Measurements from ENCODE around the gene LAMP2.

DNA sequence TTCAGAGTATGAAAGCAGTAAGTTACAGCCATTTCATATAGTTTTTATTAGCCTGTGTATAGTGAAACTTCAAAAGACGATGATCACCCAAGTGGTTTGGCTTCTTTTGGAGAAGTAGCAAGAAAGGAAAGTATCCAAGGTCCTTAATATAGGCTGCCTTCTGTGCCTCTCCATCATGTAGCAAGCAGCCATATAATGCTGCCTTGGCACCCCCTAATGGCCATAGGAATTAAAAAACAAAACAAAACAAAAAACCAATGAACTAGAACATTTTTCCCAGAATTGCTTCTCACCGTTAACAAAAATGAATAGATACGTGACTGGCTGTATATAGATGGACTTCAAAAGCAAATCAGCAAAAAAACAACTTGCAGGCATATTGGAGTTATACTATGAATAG lies 18.9 kb downstream of the LAMP2 start:
- TF ChIP-seq, protein P1, sequence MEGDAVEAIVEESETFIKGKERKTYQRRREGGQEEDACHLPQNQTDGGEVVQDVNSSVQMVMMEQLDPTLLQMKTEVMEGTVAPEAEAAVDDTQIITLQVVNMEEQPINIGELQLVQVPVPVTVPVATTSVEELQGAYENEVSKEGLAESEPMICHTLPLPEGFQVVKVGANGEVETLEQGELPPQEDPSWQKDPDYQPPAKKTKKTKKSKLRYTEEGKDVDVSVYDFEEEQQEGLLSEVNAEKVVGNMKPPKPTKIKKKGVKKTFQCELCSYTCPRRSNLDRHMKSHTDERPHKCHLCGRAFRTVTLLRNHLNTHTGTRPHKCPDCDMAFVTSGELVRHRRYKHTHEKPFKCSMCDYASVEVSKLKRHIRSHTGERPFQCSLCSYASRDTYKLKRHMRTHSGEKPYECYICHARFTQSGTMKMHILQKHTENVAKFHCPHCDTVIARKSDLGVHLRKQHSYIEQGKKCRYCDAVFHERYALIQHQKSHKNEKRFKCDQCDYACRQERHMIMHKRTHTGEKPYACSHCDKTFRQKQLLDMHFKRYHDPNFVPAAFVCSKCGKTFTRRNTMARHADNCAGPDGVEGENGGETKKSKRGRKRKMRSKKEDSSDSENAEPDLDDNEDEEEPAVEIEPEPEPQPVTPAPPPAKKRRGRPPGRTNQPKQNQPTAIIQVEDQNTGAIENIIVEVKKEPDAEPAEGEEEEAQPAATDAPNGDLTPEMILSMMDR (IDR thresholded peaks at IDR 0.05; ENCODE audit: extremely low read depth in 1 of 2, insufficient read depth in 1 of 2, low read depth in 1 of 2, low read length in 2 of 2) = no peak
- TF ChIP-seq POLR2AphosphoS5 (IDR thresholded peaks at IDR 0.05; ENCODE audit: insufficient read depth, low read depth, low read length) = no peak
- no peak for TF ChIP-seq POLR2A (IDR thresholded peaks at IDR 0.05; ENCODE audit: low read depth, low read length)
- TF ChIP-seq JUN (IDR thresholded peaks at IDR 0.05; ENCODE audit: borderline replicate concordance, insufficient read depth, insufficient read length, low read depth) = no peak
- no peak for TF ChIP-seq EZH2 (IDR thresholded peaks at IDR 0.05; ENCODE audit: borderline replicate concordance, low read depth, low read length, severe bottlenecking)
- TF ChIP-seq, protein P2, sequence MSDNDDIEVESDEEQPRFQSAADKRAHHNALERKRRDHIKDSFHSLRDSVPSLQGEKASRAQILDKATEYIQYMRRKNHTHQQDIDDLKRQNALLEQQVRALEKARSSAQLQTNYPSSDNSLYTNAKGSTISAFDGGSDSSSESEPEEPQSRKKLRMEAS (IDR thresholded peaks at IDR 0.05; ENCODE audit: insufficient read depth, insufficient read length) = no peak
- TF ChIP-seq GATA2 (IDR thresholded peaks at IDR 0.05; ENCODE audit: insufficient read depth, insufficient read length, low read depth, low read length) = no peak
- TF ChIP-seq MYC (IDR thresholded peaks at IDR 0.05; ENCODE audit: low read depth, low read length) = no peak
- TF ChIP-seq FOS (IDR thresholded peaks at IDR 0.05; ENCODE audit: borderline replicate concordance, insufficient read depth, low read length) = no peak

All from endothelial cell of umbilical vein (primary cell).